Measurements from ENCODE around the gene NDUFA7.

NDUFA7 gene

GRCh38 chr19:8261347-8261746 lies 59.8 kb downstream of the NDUFA7 start:
- DNase-seq, result no peak
